ENCODE measurements around the gene PROK2. TPM values are rescaled to one million over a fixed set of nuclear protein-coding genes. Genes with fewer than 3 reads are reported as not detected.

Gene PROK2
- total RNA-seq, 1 experiment from 2014 or later = 1.4 TPM

DNA sequence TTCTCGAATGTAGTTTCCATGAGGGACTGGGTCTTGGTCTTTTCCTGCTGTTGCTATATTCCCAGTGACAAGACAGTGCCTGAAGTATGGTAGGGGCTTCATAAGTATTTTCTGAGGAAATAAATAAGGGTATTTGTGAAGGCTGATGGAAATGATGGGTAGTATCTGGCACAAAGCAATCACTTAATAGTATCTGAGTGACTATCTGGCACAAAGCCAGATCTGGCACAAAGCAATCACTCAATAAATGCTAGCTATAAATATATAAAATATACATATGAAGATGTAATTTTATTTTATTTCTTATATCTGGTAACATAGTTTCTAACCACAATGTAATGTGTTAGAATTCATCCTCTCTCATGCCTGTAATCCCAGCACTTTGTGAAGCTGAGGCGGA lies 20.7 kb upstream of the PROK2 start:
- no peak overlapping the region for H2BK12ac ChIP-seq (ENCODE audit: insufficient read length, low read depth, low read length)
- H3K14ac ChIP-seq (ENCODE audit: insufficient read depth, low read length) = no peak overlapping the region
- H2BK20ac ChIP-seq (ENCODE audit: low read depth, low read length, poor library complexity, severe bottlenecking) = no peak overlapping the region
- H4K91ac ChIP-seq (ENCODE audit: insufficient read length, low read depth, low read length) = no peak overlapping the region
- no peaks in the 10 kb centered on the region; the same call in 1 of the 2 replicates for H3K27me3 Mint-ChIP-seq (ENCODE audit: low read depth)
- H3T11ph ChIP-seq (ENCODE audit: low read length) = no peak overlapping the region
- no peaks in the 10 kb centered on the region for H3K9me3 ChIP-seq (ENCODE audit: control insufficient read depth, low read depth, low read length)
- H3K9ac ChIP-seq (ENCODE audit: extremely low read depth, insufficient read length, low read length) = no peak overlapping the region
- no peaks in the 10 kb centered on the region for H3K36me3 Mint-ChIP-seq (ENCODE audit: insufficient read depth in 1 of 3, low read depth in 3 of 3)
- no peaks in the 10 kb centered on the region for H3K79me1 ChIP-seq (ENCODE audit: insufficient read depth, low read depth, low read length, poor library complexity, severe bottlenecking)
- no peak overlapping the region for H2AFZ ChIP-seq (ENCODE audit: low read length)
- no peak overlapping the region for H3K4me2 ChIP-seq (ENCODE audit: insufficient read depth, insufficient read length, low read length)
- H2AK5ac ChIP-seq (ENCODE audit: insufficient read length, low read length) = no peak overlapping the region
- H3K4ac ChIP-seq (ENCODE audit: low read depth, low read length) = no peak overlapping the region
- WGBS (ENCODE audit: extremely low coverage, insufficient read length, low lambda C conversion rate) = no CpG with 5 or more reads among the region's 2 CpGs
- H3K4me1 Mint-ChIP-seq = peaks cover 24 to 28% of the 10 kb centered on the region in 2 experiments
- no peak overlapping the region for H2BK15ac ChIP-seq (ENCODE audit: low read depth, low read length)
- no peak for DNase-seq
- H3K23me2 ChIP-seq (ENCODE audit: insufficient read length, low read depth, low read length, poor library complexity, severe bottlenecking) = no peaks in the 10 kb centered on the region
- H3K23ac ChIP-seq (ENCODE audit: insufficient read length, low read depth, low read length) = no peak overlapping the region
- H2BK120ac ChIP-seq (ENCODE audit: low read depth, low read length, poor library complexity, severe bottlenecking) = no peak overlapping the region
- no peaks in the 10 kb centered on the region for H4K20me1 ChIP-seq (ENCODE audit: control insufficient read depth, insufficient read depth, insufficient read length)
- H3K4me1 ChIP-seq (ENCODE audit: insufficient read depth, low read length) = no peaks in the 10 kb centered on the region; the same call in 1 of the 2 replicates
- H3K27ac ChIP-seq (ENCODE audit: insufficient read length, low read depth, low read length) = no peak overlapping the region
- H2BK5ac ChIP-seq (ENCODE audit: insufficient read length, low read length) = no peak overlapping the region
- H3K18ac ChIP-seq (ENCODE audit: insufficient read length, low read depth, low read length) = no peak overlapping the region
- H3K27me3 ChIP-seq (ENCODE audit: insufficient read depth, low read length) = no peaks in the 10 kb centered on the region
- no peak overlapping the region for H4K8ac ChIP-seq (replicated peaks; ENCODE audit: insufficient read length, low read depth, low read length)
- H3K56ac ChIP-seq (ENCODE audit: insufficient read length, low read depth, low read length) = no peak overlapping the region
- no peaks in the 10 kb centered on the region for H3K79me2 ChIP-seq (ENCODE audit: insufficient read depth, low read length)
- H3K27ac Mint-ChIP-seq = no peak overlapping the region
- H3K9me3 Mint-ChIP-seq = no peaks in the 10 kb centered on the region
- H3K4me3 Mint-ChIP-seq = no peak overlapping the region
- no peak overlapping the region for H4K5ac ChIP-seq (ENCODE audit: insufficient read length, low read depth, low read length)
- TF ChIP-seq, protein P1, sequence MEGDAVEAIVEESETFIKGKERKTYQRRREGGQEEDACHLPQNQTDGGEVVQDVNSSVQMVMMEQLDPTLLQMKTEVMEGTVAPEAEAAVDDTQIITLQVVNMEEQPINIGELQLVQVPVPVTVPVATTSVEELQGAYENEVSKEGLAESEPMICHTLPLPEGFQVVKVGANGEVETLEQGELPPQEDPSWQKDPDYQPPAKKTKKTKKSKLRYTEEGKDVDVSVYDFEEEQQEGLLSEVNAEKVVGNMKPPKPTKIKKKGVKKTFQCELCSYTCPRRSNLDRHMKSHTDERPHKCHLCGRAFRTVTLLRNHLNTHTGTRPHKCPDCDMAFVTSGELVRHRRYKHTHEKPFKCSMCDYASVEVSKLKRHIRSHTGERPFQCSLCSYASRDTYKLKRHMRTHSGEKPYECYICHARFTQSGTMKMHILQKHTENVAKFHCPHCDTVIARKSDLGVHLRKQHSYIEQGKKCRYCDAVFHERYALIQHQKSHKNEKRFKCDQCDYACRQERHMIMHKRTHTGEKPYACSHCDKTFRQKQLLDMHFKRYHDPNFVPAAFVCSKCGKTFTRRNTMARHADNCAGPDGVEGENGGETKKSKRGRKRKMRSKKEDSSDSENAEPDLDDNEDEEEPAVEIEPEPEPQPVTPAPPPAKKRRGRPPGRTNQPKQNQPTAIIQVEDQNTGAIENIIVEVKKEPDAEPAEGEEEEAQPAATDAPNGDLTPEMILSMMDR (conservative IDR thresholded peaks at IDR 0.05) = no peak

All from H9 (cell line).